Ovary (tissue), 9 donors: ENCODE data around the gene NEURL1B. TPM values are rescaled to one million over a fixed set of nuclear protein-coding genes. Genes with fewer than 3 reads are reported as not detected.

Source experiments
- DNase-seq, 5 donors: peaks; one replicate each; pipeline ENCODE4 v3.0.0-alpha.2; 2019 to 2020
- H3K27ac ChIP-seq, 2 donors: fragments of 200-600 bp; one replicate each; pipeline versions ENCODE4 v1.5.1 to v1.8.0; 2019 to 2022
- H3K27me3 ChIP-seq: fragments of 200-600 bp; one replicate; pipeline ENCODE4 v1.8.0; 2022
- H3K36me3 ChIP-seq: fragments of 200-600 bp; sonication (generic); one replicate; pipeline ENCODE4 v1.5.1; 2019
- H3K4me1 ChIP-seq: one replicate; pipeline ENCODE4 v1.8.1; 2013; ENCODE audit warnings: mild to moderate bottlenecking, moderate library complexity; ENCODE audit not compliant: insufficient read depth
- H3K4me3 ChIP-seq: fragments of 200-600 bp; sonication (generic); one replicate; pipeline ENCODE4 v1.5.1; 2017
- H3K9me3 ChIP-seq, 2 donors: fragments of 200-600 bp in 1 of 2; sonication (generic) in 1 of 2; one replicate each; pipeline versions ENCODE4 v1.5.1 to v1.8.1; 2013 to 2019; ENCODE audit warnings: mild to moderate bottlenecking in 1 of 2, moderate library complexity in 1 of 2
- EP300 ChIP-seq: sonication (generic); formaldehyde crosslinking; IDR thresholded peaks from one replicate; pipeline ENCODE4 v1.6.1; 2017; ENCODE audit warnings: antibody characterized with exemption
- POLR2A ChIP-seq: fragments of 450-650 bp; IDR thresholded peaks from one replicate; pipeline ENCODE4 v1.6.1; 2017; ENCODE audit warnings: antibody characterized with exemption, mild to moderate bottlenecking, moderate library complexity
- WGBS, 3 donors: extraction: QIAGEN DNeasy Blood & Tissue Kit in 1 of 3; methylation state at CpG; one replicate each; pipeline versions ENCODE4 v1.1.5 to v1.1.7; 2013 to 2017; 5-methylcytosine and 5-hydroxymethylcytosine counted together
- intact Hi-C, 4 donors: fragments of 100-400 bp; cut with DNase I; formaldehyde crosslinking; loops; one replicate each; pipeline versions ENCODE4 v1.11.0 to v1.15.1; 2022 to 2023
- microRNA-seq, 3 donors: library from miRNA; unstranded; fragments of <30 nt; microRNA quantifications; one replicate each; pipeline versions ENCODE4 to v1.2.0, GENCODE V29; 2019 to 2020
- polyA plus RNA-seq, 2 donors: library from polyadenylated mRNA; stranded (reverse); fragments of 200-250 nt in 1 of 2; fragments of 350-450 nt in 1 of 2; fragmentation: Illumina TruSeq in 1 of 2; extraction: RNeasy Lipid Tissue Mini Kit (QIAGEN cat#74804) in 1 of 2; gene quantifications; one replicate each; pipeline ENCODE4 v1.2.3, GENCODE V29; 2013 to 2014
- small RNA-seq: library from RNA; depleted of rRNA; stranded (forward); fragments of <200 nt; gene quantifications from one replicate; pipeline ENCODE3, GENCODE V24; 2016
- total RNA-seq, 7 donors: library from RNA; depleted of rRNA in 2 of 7; stranded (reverse); fragments of >200 nt in 2 of 7; fragmentation: NEBNext Ultra II Directional in 3 of 7; extraction: Animal tissue kit (Norgen Biotek cat#: 25700) in 3 of 7; gene quantifications; one replicate each; pipeline versions ENCODE4 v1.1.0 to v1.2.4, GENCODE V29; 2016 to 2023
- TF ChIP-seq, protein P1 (sequence below), 3 donors: fragments of 450-650 bp in 2 of 3; fragments of 200-600 bp in 1 of 3; IDR thresholded peaks; one replicate each; pipeline versions ENCODE4 v1.5.1 to v1.8.0; 2016 to 2022; ENCODE audit warnings: antibody characterized with exemption in 3 of 3, mild to moderate bottlenecking in 1 of 3
- donor health status: DM: no; HTN: no; CAD: no; lungs with moderate emphysema.
- donor health status: DM: no; HTN: no; CAD: no.
- donor health status: Bipolar disorder and iron deficiency.
- donor health status: DM: yes; HTN: yes; CAD: no.
- donor health status: DM: no; HTN: no; CAD: no.
- donor health status: DM: yes; HTN: yes; CAD: no.

The NEURL1B gene
- total and polyA plus RNA-seq, 9 donors, result 15.0 to 75.1 (median 36.3) TPM

DNA sequence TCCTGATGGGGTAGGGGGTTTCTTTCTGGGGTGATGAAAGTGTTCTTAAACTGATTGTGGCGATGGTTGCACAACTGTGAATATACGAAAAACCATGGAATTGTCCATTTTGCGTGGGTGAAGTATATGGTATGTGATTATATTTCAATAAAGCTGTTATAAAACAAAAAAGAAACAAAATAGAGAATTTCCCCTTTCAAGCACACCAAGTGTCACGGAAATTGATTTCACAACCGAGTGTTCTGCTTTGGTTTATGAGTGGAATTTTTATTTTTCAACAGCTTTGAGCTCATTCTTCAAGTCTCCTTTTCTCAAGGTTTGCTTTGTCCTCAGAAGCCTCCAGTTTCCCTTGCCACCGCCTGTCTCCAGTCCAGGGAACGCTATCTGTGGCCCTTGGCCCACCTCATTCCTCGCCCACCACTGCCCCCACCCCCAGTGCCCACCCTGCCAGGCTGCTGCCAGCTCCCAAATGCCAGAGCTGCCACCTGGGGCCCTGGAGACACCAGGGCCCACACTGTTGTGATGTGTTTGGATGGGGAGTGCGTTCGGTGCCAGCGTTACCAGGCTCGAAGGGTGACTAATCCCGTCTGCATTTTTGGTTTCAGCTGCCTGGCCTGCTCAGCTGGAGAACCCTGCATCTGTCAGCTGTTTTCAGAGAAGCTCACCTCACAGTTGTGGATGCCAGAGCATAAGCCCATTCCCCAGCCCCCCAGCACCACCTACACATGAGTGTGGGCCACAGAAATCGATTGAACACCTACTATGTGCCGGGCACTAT lies 99.6 kb downstream of the NEURL1B start:
- 63 to 64% (median 64%) methylated on average over 15 of the region's 15 CpGs for WGBS, 3 donors
- TF ChIP-seq, protein P1, sequence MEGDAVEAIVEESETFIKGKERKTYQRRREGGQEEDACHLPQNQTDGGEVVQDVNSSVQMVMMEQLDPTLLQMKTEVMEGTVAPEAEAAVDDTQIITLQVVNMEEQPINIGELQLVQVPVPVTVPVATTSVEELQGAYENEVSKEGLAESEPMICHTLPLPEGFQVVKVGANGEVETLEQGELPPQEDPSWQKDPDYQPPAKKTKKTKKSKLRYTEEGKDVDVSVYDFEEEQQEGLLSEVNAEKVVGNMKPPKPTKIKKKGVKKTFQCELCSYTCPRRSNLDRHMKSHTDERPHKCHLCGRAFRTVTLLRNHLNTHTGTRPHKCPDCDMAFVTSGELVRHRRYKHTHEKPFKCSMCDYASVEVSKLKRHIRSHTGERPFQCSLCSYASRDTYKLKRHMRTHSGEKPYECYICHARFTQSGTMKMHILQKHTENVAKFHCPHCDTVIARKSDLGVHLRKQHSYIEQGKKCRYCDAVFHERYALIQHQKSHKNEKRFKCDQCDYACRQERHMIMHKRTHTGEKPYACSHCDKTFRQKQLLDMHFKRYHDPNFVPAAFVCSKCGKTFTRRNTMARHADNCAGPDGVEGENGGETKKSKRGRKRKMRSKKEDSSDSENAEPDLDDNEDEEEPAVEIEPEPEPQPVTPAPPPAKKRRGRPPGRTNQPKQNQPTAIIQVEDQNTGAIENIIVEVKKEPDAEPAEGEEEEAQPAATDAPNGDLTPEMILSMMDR (IDR thresholded peaks at IDR 0.05), result no peak
- TF ChIP-seq POLR2A (no peak), EP300 (no peak)
- DNase-seq, result peak in 1 of 5 donors; percentile 50
- H3K9me3 ChIP-seq, result no peaks in the 10 kb centered on the region
- H3K4me3 ChIP-seq, result no peak overlapping the region
- no peaks in the 10 kb centered on the region for H3K36me3 ChIP-seq
- no peaks in the 10 kb centered on the region for H3K27me3 ChIP-seq
- H3K4me1 ChIP-seq, result no peaks in the 10 kb centered on the region
- no peak overlapping the region for H3K27ac ChIP-seq
- intact Hi-C loops, result no loop called here

Small RNA genes lying within 50 kb of the gene (microRNA-seq; reads per million reads assigned to microRNA genes)
- 0 to 0.18 (median 0.16) reads per million in 3 donors for gene MIR5003

Small RNA genes lying within 50 kb of the gene (small RNA-seq; reads per million reads assigned to genes)
- not detected for gene AC027309.2
- gene MIR5003, result not detected

Other genes starting within 250 kb of the NEURL1B start
- gene SH3PXD2B, start 186.7 kb upstream of the NEURL1B start, total RNA-seq, result 10 to 100 TPM; 13.0 to 71.8 (median 61.1) TPM
- gene SH3PXD2B, start 186.7 kb upstream of the NEURL1B start, polyA plus RNA-seq, result 10 to 100 TPM; 16.6 to 49.9 TPM
- 1,000 to 10,000 TPM in 2 of 7 donors, 100 to 1,000 TPM in 5; 112 to 2,672 (median 185) TPM for gene DUSP1, start 129.9 kb downstream of the NEURL1B start, total RNA-seq
- gene DUSP1, start 129.9 kb downstream of the NEURL1B start, polyA plus RNA-seq, result 100 to 1,000 TPM; 201 to 248 TPM
- gene ERGIC1, start 193.0 kb downstream of the NEURL1B start, total RNA-seq, result 100 to 1,000 TPM in 2 of 7 donors, 10 to 100 TPM in 5; 41.7 to 132 (median 92.3) TPM
- gene ERGIC1, start 193.0 kb downstream of the NEURL1B start, polyA plus RNA-seq, result 100 to 1,000 TPM in 1 of 2 donors, 10 to 100 TPM in 1; 76.4 to 147 TPM